GM19468 (cell line): ENCODE data around the gene TRANK1.
"Not testable (repeated sequence)": the region's sequence is repeated elsewhere in the genome, so short reads cannot be mapped to it uniquely, and the experiment has no call there.

Source experiments
- ATAC-seq: cut with Tn5 transposase; IDR thresholded peaks from one replicate; pipeline ENCODE4 v1.9.1; 2021; ENCODE audit warnings: mild to moderate bottlenecking, moderate library complexity, moderate number of reproducible peaks; ENCODE audit not compliant: unreplicated experiment; ENCODE audit errors: extremely low read depth

The TRANK1 gene

DNA sequence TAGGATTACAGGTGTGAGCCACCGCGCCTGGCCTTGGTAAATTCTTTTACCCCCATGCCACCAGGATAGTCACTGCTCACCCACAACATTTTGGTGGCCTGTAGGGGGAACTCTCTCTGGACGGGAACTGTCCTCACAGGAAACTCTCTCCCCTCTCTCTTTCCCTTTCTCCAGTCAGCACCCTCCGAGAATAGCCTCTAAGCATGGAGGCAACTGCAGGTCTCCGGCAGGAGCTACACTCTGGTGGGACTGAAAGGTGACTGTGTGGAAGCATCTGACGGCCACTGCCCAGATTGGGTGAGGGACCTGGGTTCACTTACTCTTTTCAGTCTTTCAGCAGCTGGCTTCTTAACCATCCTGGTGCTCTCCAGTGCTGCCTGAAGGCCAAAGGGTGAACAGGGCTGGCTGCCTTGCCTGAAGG, 21.3 kb downstream of the TRANK1 start:
- no peak for ATAC-seq

DNA sequence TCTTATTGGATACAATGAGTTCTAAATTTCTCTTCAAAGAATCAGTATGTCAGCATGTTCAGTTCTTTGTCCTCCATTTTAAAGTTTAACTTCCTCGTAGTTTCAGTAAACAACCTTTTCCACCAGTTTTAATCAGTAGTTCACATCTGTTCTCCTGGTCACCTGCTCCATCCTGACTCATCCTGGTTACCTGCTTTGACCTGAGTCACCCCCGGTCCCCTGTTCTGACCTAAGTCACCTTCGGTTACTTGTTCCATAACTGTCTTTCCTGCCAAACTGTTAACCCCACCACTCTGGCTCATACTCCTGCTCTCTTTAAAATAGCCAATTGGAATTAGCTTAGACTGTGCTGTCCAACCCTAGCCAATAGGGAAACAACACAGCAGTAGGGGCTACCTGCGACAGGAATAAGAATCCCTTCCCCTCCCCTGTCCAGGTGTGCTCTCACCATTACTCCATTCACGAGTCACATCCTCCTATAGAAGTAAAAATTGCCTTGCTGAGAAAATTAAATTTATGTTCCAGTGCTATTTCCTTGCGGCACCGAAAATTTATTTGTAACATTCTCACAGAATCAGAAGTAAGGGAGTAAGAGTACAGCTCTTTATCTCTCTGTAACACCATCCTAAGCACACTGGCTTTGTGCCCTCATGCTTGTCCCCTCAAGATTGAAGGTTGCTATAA, 23.8 kb downstream of the TRANK1 start:
- no peak for ATAC-seq

GRCh38 chr3:36919439-36920160, 25.3 kb downstream of the TRANK1 start:
- no peak for ATAC-seq

- ATAC-seq, result peak; percentile 56
Observed at GRCh38 chr3:36918050-36918449, 26.8 kb downstream of the TRANK1 start.

DNA sequence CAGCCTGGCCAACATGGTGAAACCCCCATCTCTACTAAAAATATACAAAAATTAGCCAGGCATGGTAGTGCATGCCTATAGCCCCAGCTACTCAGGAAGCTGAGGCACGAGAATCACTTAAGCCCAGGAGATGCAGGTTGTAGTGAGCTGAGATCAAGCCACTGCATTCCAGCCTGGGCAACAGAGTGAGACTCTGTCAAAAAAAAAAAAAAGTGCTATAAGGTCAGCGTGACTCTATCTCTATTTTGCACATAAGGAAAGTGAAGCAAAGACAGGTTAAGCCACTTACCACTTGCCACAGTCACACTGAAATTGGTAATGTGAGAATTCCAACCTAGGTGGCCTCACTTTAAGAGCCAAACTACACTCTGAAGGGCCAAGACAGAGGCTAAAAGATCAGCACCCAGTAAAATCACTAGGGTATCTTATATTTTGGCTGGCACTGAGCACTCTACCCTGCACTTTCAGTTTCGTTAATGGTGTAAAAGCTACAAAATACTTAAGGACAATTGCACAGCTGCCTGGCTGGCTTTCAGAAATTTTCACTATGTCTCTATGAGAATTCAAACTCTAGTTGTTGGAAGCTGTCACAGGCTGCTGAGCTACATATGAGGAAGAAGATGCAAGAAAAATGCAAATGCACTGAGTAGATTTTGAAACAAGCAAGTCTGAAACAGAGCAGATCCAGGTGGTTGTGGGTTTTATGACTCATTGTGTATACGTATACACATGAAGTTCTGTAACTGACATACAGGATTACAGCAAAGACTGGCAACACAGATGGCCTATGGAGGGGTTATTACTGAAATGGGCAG, 32.7 kb downstream of the TRANK1 start:
- peak; percentile 96 for ATAC-seq

- ATAC-seq, result no peak
Observed at GRCh38 chr3:36909666-36910065, 35.2 kb downstream of the TRANK1 start.

DNA sequence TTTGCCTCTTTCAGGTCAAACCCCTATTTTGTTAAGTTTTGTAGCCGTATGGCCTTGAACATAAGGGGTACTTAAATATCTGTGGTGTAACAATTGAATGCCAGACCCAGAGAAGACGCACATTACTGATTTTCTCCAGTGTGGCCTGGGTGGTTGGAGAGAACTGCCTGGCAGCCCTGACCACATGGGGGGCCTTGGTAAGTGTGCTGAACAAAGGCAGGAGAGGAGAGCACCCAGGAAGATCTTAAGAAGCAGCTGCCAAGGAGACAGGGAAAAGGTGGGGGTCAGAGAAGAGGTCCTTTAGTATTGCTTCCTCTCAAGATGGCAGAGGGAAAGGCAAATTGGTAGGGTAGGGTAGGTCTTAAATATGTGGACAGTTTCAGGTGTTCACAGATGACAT, 35.7 kb downstream of the TRANK1 start:
- no peak for ATAC-seq

- no peak for ATAC-seq
Observed at GRCh38 chr3:36908647-36909180, 36.1 kb downstream of the TRANK1 start.

DNA sequence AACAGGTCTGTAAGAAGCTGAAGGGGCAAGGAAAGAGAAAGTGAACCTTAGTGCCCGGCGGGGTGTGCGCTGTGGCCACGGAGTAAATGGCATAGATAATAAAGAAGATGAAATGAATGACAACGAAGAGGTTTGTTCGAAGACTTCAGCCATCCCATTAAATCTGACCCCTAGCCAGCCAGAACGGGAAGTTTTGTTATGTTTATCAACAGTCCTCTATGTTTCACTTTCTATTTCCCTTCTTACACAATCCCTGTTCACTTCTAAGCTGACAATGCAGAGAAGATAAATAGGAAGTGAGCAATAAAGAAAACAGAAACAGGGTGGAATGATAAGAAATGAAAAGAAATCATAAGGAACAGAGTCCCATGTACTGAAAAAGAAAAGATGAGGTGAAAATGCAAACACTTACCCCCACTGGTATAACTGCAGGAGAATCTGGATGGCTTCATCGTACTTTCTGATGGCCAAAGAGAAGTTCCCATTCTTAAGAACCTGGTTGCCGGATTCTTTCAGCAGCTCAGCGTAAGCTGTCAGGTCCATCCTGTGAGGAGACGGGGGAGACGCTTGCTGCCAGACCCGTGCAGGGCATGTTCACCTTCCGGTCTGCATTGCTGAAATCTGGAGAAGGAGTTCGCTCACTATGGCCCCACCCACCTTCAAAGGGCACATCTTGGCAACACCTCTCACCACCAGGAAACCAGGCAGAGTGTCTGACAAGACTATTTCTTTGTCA, 36.8 kb downstream of the TRANK1 start:
- no peak for ATAC-seq

DNA sequence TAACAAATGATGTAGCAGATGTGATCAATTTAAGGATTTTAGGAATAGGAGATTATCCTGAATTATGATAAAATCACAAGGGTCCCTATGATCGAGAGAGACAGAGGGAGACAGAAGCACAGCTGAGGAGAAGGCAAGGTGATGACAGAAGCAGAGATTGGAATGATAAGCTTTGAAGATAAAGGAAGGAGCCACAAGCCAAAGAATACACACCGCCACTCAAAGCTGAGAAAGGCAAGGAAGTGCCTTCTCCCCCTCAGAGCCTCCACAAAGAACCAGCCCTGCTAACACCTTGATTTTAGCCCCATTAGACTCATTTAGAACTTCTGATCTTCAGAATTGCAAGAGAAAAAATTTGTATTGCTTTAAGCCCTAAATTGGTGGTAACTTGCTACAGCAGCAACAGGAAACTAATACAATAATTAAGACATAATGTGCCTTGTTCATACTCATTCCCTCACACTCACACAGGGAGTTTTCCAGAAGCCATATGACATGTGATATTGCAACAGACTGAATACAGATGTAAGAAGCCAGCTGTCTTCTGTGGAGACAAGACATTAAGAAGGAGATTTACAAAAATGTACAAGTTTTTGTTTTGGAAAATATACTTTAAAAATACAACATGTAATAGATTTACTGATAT, 38.2 kb downstream of the TRANK1 start:
- ATAC-seq, result no peak

DNA sequence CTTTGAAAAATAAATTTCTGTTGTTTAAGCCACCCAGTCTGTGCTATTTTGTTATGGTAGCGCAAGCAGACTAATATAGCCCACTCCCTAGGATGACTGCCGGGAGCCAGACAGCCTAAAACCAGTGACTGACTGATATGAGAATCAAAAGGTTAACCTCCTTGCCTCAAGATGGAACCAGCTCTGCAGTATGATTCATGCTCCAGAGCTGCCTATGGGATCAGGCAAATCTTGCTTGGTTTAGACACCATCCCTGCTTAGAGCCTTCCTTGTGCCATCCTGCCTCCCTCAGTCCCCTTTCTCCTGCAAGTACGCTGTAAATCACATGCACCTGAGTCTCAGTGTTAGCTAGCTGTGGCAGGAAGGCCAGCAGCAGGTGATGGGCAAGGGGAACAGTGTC, 39.3 kb downstream of the TRANK1 start:
- no peak for ATAC-seq

- ATAC-seq, result no peak
Observed at GRCh38 chr3:36904641-36905040, 40.2 kb downstream of the TRANK1 start.

- not testable (repeated sequence) for ATAC-seq
Observed at GRCh38 chr3:36904065-36904464, 40.8 kb downstream of the TRANK1 start.

DNA sequence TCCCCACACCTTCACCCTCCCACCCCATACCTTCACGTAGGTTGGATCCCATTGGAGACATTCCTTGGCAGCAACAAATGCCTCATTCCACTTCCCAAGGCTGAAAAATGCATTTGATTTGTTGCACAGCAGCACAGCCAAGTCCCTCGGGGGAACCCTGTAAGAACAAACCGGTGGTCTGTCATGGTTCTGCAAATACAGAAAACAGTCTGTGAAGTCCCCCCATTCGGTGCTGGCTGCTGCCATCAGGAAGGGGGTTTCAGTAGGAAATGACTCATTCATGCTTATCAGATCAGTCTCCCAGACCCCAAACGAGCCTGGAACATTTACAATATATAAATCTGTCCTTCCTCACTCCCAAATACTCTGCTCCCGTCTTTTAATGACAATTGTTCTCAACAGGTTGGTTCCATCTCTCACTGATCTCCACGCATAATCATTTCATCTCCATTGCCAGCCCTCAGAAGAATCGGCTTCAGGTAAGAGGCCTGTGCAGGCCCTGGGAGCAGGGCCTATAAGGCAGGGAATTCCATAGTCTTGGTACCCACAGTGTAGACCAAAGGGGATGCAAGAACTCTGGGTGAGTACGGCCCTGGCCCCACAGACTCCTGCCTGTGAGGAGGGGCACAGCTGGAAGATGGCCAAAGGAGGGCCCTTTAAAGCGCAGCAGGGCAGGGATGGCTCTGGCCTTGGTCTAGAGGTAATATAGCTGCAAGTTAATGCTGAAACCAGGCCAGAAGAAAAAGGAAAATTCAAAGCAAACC, 41.6 kb downstream of the TRANK1 start:
- ATAC-seq, result no peak

DNA sequence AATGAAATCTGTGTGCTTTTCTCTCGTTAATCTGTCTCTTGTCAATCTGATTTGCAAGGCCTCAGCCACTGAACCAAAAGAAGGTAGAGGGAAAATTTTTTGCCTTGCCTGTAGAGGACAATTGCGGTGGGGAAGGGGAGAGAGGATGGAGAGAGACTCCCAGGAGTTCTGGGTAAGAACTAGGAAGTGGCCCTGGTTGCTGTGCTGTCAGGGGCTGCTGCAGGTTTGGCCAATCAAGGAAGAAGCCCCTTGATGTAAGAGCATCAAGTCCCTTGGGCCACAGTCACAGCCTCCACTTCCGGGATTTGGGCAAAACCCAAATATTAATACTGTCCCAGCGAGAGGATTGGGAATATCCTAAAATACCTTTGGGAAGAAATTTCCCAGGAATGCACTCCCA, 43.3 kb downstream of the TRANK1 start:
- ATAC-seq, result no peak

- no peak for ATAC-seq
Observed at GRCh38 chr3:36900474-36901443, 44.1 kb downstream of the TRANK1 start.

GRCh38 chr3:36895496-36896409, 49.1 kb downstream of the TRANK1 start:
- no peak for ATAC-seq
